Calu3 (cell line): Measurements from ENCODE around the gene PHF2. TPM values are rescaled to one million over a fixed set of nuclear protein-coding genes. Genes with fewer than 3 reads are reported as not detected.

ENCODE experiments used
- BruUV-seq: library from RNA; stranded (reverse); fragments of 400-500 nt; replicated peaks from 2 replicates; lab custom pipeline; 2021; lab: Mats Ljungman, UMichigan
- CTCF ChIA-PET: fragments of 300-600 bp; sonication (Branson Sonifier 250); formaldehyde crosslinking; loops from one replicate; lab custom pipeline; 2022; ENCODE audit warnings: antibody characterized with exemption; lab: Charles Lee
- DNase-seq: peaks from one replicate; pipeline ENCODE4 v3.0.0; 2022
- H3K27ac Mint-ChIP-seq: one replicate; pipeline ENCODE4 v1.8.0; 2022; ENCODE audit warnings: mixed read lengths; ENCODE audit not compliant: unreplicated experiment
- H3K27me3 Mint-ChIP-seq: one replicate; pipeline ENCODE4 v1.8.0; 2022; ENCODE audit warnings: mixed read lengths; ENCODE audit not compliant: unreplicated experiment
- H3K36me3 Mint-ChIP-seq: one replicate; pipeline ENCODE4 v1.8.0; 2022; ENCODE audit warnings: mild to moderate bottlenecking, moderate library complexity, mixed read lengths; ENCODE audit not compliant: insufficient read depth, unreplicated experiment
- H3K4me1 Mint-ChIP-seq: one replicate; pipeline ENCODE4 v1.8.0; 2022; ENCODE audit warnings: mild to moderate bottlenecking, low read depth, mixed read lengths; ENCODE audit not compliant: unreplicated experiment
- H3K4me3 Mint-ChIP-seq: one replicate; pipeline ENCODE4 v1.8.0; 2022; ENCODE audit warnings: mild to moderate bottlenecking, low read depth, moderate library complexity, mixed read lengths; ENCODE audit not compliant: unreplicated experiment
- H3K9me3 Mint-ChIP-seq: one replicate; pipeline ENCODE4 v1.8.0; 2022; ENCODE audit warnings: low read depth, mixed read lengths; ENCODE audit not compliant: unreplicated experiment
- intact Hi-C: fragments of 100-400 bp; cut with micrococcal nuclease; formaldehyde crosslinking; loops from one replicate; pipeline ENCODE4 v1.10.0; 2022; ENCODE audit not compliant: unreplicated experiment
- total RNA-seq: library from RNA; stranded (reverse); gene quantifications from 2 replicates; pipeline ENCODE4 v1.2.3, GENCODE V29; 2022
- TF ChIP-seq, protein P1 (sequence below): fragments of 200-600 bp; IDR thresholded peaks from one replicate; pipeline ENCODE4 v1.8.0; 2022; ENCODE audit warnings: antibody characterized with exemption; ENCODE audit not compliant: unreplicated experiment

The PHF2 gene
- total RNA-seq, 1 experiment from 2014 or later, result 13.9 TPM

GRCh38 chr9:93579711-93580516 lies 3.5 kb downstream of the PHF2 start:
- no peak overlapping the region for H3K4me3 Mint-ChIP-seq
- no peak for DNase-seq
- H3K27me3 Mint-ChIP-seq, result no peaks in the 10 kb centered on the region
- peaks cover 3% of the 10 kb centered on the region for H3K9me3 Mint-ChIP-seq
- no TSS peak for BruUV-seq
- intact Hi-C loops, result no loop called here
- CTCF ChIA-PET, result no interaction called here
- no peak overlapping the region for H3K27ac Mint-ChIP-seq
- TF ChIP-seq, protein P1, sequence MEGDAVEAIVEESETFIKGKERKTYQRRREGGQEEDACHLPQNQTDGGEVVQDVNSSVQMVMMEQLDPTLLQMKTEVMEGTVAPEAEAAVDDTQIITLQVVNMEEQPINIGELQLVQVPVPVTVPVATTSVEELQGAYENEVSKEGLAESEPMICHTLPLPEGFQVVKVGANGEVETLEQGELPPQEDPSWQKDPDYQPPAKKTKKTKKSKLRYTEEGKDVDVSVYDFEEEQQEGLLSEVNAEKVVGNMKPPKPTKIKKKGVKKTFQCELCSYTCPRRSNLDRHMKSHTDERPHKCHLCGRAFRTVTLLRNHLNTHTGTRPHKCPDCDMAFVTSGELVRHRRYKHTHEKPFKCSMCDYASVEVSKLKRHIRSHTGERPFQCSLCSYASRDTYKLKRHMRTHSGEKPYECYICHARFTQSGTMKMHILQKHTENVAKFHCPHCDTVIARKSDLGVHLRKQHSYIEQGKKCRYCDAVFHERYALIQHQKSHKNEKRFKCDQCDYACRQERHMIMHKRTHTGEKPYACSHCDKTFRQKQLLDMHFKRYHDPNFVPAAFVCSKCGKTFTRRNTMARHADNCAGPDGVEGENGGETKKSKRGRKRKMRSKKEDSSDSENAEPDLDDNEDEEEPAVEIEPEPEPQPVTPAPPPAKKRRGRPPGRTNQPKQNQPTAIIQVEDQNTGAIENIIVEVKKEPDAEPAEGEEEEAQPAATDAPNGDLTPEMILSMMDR, result no peak
- peaks cover 19% of the 10 kb centered on the region for H3K36me3 Mint-ChIP-seq
- no peaks in the 10 kb centered on the region for H3K4me1 Mint-ChIP-seq

GRCh38 chr9:93580654-93581380 lies 4.4 kb downstream of the PHF2 start:
- Mint-ChIP-seq H3K27me3 (no peaks in the 10 kb centered on the region), H3K27ac (no peak overlapping the region), H3K4me3 (no peak overlapping the region), H3K4me1 (no peaks in the 10 kb centered on the region), H3K36me3 (peaks cover 15% of the 10 kb centered on the region), H3K9me3 (peaks cover 3% of the 10 kb centered on the region)
- DNase-seq, result no peak
- no TSS peak for BruUV-seq
- CTCF ChIA-PET, result no interaction called here
- TF ChIP-seq, protein P1, result no peak
- intact Hi-C loops, result no loop called here

- Mint-ChIP-seq H3K4me1 (no peaks in the 10 kb centered on the region), H3K27me3 (no peaks in the 10 kb centered on the region), H3K27ac (no peak overlapping the region), H3K4me3 (no peak overlapping the region), H3K36me3 (peaks cover 9% of the 10 kb centered on the region), H3K9me3 (peaks cover 3% of the 10 kb centered on the region)
- no TSS peak for BruUV-seq
- DNase-seq, result no peak
- intact Hi-C loops, result no loop called here
- CTCF ChIA-PET, result no interaction called here
- TF ChIP-seq, protein P1, result no peak
These were observed 5.7 kb downstream of the PHF2 start for GRCh38 chr9:93582115-93582514.

DNA sequence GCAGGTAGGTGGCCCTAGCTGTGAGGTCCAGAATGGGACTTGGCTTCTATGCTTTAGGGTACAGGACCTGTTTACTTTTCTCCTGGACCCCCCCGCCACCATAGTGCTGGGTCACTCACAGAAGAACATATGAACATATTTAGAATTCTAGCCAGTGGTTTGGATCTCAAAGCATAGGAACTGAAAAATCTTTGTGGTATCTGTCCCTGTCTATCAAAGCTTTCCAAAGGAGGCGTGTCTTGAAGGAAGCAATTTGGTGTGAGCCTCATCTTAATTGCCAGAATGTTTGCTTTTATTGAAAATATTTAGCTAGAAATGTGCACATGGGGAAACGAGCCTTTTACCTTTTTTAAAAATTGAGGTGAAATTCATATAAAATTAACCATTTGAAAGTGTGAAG lies 6.2 kb downstream of the PHF2 start:
- TF ChIP-seq, protein P1, result no peak
- CTCF ChIA-PET, result no interaction called here
- no peak for DNase-seq
- no peaks in the 10 kb centered on the region for H3K4me1 Mint-ChIP-seq
- peaks cover 3% of the 10 kb centered on the region for H3K9me3 Mint-ChIP-seq
- BruUV-seq, result no TSS peak
- no peak overlapping the region for H3K4me3 Mint-ChIP-seq
- intact Hi-C loops, result no loop called here
- peaks cover 10% of the 10 kb centered on the region for H3K36me3 Mint-ChIP-seq
- no peak overlapping the region for H3K27ac Mint-ChIP-seq
- H3K27me3 Mint-ChIP-seq, result no peaks in the 10 kb centered on the region
